Activated T-cell treated with anti-CD3 and anti-CD28 coated beads for 24 hours (primary cell): ENCODE measurements around the gene HEPACAM2.

Experiments
- DNase-seq: peaks from one replicate; pipeline ENCODE4 v3.0.0-alpha.2; 2020; ENCODE audit warnings: low read depth

The HEPACAM2 gene

DNA sequence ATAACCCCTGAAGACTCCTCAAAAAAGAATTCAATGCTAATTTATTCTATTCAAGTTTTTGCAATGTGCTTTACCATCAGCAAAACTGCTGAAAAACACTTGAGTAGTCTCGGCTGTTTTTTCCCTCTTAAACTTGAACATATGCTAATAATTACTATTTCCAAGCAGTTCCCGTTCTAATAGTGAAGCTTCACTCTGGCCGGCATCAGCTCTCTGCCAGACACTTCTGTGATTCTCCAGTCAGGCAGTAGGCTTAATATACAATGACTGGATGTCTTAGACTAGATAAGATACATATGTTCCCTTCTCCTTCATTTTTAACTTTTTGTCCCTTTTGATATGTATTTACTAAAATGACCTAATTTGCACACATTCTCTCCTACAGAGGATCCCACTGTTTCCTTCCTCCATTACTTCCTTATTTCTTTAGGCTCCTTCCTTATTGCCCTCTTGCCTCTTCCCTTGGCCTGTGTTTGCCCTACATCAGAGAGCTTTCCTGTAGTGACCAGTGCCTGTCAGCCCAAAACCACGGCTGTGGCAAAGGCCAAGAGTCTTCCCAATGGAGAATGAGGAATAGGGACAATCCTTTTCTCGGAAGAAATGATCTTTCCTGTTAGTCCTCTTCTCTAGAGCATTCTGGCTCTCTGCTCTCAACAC, 23.5 kb downstream of the HEPACAM2 start:
- no peak for DNase-seq

DNA sequence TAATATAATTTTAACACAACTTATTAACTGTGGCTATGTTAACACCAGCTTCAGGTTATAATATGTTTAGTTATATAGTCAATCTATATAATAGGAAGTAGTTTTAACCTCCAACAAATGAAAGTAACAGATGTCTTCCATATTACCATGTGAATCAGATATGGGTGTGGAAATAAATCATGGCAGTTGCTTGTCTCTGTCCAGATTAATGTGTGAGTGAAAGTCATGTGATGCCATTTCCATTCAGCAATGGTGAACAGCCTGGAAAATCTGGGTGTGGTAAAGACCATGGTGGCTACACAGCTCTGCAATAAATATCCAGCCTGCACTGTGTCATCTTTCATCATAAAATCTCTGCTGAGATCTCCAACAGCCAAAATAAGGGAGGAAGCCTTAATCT, 27.8 kb downstream of the HEPACAM2 start:
- DNase-seq = no peak

DNA sequence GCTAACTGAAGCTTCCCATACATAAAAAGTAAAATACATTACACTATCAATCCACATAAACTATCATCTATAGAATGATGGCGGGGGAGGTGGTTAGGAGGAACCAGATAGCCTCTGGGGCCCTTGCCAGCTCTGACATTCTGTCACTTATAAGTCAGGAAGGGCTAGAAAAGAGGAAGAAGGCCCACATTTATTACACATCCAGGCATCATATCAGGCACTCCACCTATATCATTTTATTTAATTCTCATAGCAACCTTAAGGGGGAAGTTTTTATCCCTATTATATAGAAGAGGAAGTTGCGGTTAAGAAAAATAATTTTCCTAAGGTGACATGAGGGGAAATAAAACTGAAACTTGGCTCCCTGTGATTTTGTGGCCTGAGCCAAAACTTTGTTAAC, 29.9 kb downstream of the HEPACAM2 start:
- no peak for DNase-seq

DNA sequence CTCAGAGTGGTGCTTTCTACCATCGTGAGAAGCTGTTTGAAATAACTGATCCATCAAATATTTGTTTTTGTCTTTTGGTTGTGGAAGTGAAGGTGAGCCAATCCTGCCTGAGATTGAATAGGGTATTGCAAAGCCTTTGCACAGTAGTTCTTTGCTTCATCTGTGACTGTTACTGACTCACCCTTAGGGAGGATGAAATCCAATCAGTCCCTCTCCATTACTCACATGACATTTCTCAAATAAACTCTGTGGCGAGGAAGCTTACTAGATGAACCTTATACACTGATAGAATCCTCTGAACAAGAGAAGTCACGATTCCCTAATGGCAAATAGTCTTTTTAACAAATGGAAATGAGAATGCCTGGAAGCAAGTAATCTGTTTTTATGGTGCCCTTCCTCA, 31.9 kb downstream of the HEPACAM2 start:
- DNase-seq = no peak

DNA sequence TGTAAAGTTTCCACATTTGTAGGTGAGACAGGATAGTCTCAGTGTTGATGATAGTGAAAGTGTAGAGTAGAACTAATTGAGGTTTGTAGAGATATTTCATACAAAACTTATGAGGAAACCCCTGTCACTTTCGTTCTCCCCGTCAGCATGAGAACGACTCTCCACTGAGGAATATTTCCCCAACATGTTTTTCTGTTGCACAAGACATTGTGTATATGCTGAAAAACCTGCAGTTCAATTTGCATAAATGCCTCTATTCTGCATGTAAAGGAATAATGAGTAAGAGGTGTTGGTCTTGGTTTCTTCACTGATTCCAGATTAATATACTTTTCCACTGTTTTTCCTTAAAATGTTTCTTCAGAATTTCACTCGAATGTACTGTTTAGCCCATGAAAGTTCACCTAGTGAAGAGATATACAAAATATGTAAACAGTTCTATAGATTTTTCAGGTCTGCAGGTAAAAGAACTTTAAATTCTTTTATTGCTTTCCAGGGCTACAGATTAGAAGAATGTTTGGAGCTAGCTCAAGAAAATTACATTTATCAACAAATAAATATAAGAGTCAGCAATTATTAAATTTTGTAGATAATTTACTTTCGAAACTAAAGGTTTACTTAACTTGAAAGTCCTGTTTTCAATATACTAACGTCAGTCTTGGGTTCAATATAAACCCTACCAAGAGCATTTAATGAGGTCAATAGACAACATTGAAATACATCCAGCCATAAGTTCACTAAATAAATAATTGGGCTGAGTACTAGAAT, 37.2 kb downstream of the HEPACAM2 start:
- no peak for DNase-seq

DNA sequence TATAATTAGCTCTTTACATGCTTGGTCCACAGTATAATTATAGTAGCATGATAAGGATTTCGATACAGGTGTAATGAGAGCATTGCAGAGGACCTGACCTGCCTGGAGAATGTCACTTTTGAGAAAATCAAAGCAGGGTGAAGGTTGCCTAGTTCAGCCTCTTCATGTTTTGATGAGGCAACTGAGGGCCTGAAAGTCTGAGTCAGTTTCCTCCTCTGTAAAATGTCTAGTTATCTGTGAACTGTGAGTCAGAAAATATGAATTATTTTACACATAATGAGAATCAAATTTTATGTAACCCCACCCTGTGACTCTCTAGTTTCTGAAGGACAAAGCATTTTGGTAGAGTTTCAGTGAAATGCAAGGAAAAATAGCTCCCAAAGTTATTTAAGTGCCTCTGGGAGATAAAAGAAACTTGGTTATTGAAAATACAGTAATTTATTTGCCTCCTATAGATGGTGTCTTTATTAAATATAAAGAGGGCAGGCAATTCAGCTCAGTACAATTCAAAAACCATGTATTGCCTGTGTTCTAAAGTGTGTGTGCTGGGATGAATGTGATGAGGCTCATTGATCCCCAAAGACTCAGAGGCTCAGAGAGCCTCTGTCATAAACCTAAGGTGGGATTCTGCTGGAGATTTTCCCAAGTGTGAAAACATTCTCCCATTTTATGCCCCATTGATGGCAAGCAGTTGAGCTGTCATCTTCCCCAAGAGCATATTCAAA, 40.8 kb downstream of the HEPACAM2 start:
- no peak for DNase-seq

DNA sequence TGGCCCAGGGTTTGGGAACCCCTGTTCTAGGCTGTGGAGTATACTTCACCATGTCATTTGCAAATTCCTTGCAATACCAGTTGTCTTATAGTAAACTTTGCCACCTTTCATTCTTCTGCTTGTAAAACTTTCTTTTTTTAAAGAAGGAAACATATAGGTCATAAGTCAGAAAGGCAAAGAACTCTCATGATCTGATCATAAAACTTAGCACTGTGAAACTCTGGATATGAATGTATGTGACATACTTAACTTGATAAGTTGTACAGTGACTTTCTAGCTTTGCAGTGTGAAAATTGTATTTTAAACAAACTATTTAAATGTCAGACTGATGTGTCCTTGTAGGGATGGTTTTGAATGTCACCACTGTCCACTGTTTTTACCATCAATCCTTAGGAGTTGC, 47.1 kb downstream of the HEPACAM2 start:
- DNase-seq = no peak

DNA sequence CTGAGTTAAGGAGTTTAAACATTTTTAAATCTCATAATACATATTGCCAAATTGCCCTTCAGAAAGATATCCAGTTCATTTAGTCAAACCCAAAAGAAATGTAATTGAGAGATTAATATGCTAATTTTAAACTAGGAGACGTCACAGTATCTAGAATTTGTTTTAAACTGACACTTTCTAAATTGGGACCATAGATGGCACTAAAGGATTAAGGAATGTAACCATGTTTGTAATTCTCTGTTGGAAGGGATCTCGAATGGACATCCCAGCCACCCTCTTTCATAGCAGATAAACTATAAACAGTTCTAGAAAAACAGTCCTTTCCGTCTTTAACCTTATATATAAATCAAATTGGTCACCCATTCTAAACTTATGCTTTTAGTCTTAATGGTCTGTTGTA, 48.1 kb downstream of the HEPACAM2 start:
- DNase-seq = no peak

DNA sequence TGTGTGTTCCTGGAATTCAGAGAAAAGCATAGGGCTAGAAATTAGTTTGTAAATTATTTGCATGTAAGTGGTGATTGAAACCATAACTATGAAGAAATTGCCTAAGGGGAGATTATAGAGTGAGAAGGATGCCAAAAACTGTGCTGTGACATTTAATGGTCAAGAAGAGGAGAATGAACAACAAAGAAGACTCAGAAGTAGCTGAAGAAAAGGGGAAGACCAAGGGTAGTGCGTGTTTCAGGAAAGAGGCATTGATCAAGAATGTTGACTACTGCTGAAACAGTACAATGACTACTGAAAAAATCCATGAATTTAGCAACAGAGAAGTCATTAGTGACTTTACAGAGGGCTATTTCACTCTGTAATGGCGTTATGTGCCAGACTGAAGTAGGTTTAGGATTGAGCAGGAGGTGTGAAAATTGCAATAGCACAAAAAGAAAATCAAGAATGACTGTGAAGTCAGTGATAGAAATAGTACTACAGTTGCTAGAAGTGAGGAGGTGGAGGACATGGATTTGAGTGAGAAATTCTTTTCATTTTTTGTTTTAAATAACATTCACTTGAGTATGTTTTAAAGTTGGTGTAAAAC, 49.2 kb downstream of the HEPACAM2 start:
- no peak for DNase-seq

DNA sequence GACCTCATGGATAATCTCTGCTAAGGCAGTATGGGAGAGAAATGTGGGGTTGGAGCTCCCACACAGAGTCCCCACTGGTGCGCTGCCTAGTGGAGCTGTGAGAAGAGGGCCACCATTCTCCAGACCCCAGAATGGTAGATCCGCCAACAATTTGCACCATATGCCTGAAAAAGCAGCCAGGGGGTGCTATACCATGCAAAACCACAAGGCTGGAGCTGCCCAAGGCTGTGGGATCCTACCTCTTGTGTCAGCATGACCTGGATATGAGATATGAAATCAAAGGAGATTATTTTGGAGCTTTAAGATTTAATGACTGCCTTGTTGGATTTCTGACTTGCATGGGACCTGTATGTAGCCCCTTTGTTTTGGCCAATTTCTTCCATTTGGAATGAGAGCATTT, 51.0 kb downstream of the HEPACAM2 start:
- no peak for DNase-seq

DNA sequence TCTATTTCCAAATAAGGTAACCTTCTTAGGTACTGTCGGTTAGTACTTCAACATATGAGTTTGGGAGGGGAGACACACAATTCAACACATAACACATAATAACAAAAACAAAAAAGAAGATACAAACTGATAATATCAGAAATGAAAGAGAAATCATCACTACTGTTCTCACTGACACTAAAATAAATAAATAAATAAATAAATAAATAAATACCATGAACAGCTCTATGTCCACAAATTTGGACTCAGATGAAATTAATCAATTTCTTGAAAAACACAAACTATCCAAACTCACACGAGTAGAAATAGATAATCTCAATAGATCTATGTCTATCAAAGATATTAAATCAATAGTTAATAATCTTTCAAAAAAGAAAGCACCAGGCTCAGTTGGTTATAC, 53.6 kb downstream of the HEPACAM2 start:
- no peak for DNase-seq

DNA sequence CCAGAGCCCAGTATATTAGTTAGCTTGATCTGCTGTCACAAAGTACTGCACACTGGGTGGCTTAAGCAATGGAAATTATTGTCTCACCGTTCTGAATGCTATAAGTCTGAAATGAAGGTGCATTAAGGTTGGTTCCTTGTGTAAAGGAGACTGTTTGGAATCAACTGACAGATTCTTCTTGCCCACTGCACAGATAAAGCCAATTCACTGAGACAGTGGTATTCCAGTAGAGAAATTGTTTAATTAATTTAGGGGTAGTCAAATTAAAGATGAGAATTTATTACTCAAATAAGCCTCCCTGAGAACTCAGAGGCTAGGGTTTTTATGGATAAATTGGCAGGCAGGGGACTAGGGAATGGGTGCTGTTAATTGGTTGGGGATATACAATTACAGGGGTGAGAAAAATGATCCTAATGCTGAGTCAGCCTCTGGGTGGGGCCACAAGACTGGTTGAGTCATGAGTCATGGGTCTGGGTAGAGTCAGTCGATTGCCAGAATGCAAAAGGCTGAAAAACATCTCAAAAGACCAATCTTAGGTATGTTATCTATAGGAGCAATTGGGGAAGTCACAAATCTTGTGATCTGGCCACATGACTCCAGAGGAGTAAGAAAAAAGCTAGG, 54.6 kb downstream of the HEPACAM2 start:
- no peak for DNase-seq

DNA sequence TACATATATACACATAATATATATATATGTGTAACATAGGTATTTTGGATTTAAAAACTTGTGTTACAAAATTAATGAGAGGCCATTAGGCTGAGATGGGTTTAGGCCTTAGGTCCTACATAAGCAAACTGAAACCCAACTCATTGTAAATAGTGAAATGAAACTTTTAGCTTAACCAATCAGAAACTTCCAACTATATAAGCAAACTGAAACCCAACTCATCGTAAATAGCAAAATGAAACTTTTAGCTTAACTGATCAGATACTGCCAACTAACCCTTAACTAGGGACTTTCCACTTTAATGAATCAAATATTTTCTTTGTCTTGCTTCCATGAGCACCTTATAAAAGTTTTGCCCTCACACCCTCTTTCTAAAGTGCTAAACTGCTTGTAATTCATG, 60.8 kb downstream of the HEPACAM2 start:
- no peak for DNase-seq

DNA sequence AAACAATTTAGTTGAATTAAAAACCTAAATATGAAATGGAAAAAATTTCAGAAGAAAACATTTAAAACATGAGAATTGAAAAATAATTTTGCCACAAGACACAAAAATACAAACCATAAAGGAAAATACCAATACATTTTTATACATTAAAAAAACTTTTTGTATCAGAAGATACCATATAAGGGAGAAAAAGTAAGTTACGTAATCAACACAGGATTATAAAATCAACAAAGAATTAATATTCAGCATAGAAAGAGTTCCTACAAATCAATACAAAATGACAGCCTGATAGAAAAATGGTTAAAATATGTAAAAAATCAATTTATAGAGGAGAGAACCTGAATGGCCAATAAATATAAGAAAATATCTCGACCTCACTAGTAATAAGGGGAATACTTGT, 61.5 kb downstream of the HEPACAM2 start:
- DNase-seq = no peak

DNA sequence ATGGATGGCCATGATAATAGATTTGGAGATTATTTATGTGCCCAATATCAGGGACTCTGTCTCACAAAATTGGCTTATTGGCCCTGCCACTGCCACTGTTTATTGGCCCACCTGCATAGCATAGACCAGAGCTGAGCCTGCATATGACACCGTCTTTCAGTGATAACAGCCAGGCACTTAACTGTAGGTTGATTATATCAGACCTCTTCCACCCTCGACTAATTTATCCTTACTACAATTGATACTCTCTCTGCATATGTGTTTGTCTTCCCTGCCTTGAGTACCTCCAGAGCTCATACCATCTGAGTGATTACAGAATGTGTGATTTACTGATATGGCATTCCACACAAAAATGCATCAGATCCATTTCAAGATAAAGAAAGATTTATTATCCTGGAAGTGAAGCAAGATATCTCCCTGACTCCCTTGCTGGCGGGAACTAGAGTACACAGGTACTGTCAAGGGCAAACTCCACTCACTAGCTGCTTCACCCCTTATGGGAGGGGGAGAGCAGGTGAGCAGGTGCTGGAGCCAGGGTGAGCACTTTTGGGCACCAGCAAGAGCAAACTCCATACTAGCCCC, 65.0 kb downstream of the HEPACAM2 start:
- no peak for DNase-seq

DNA sequence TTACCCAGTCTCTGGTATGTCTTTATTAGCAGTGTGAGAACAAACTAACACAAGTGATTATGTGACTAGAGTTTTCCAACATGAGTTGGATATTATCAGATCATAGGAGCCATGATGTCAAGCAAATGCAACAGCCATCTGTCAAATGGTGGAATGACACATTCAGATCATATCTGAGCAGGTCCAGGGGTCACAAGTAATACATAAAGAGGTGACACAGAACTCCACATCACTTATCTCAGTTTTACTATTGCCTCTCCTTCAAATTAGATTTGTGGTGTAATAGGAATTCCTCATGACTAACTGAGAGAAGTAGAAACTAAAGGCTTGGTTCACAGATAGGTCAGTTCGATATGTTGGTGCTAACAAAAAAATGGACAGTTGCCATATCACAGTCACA, 65.9 kb downstream of the HEPACAM2 start:
- DNase-seq = no peak

DNA sequence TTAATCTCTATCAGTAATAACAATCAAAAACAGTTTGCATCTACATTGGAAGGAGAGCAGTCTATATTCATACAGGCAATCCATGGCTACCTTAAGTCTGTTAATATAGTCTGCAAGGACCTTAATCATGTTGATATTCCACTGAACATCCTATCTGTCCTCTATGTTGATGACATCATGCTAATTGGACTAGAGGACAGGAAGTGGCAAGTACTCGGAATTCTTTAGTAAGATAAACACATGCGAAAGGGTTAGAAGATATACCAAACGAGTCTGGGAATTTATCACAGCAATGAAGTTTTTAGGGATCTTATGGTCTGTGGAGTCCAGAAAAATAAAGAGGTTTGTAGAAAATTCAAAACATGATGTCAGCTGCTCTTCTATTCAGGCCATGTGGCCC, 66.8 kb downstream of the HEPACAM2 start:
- DNase-seq = no peak

DNA sequence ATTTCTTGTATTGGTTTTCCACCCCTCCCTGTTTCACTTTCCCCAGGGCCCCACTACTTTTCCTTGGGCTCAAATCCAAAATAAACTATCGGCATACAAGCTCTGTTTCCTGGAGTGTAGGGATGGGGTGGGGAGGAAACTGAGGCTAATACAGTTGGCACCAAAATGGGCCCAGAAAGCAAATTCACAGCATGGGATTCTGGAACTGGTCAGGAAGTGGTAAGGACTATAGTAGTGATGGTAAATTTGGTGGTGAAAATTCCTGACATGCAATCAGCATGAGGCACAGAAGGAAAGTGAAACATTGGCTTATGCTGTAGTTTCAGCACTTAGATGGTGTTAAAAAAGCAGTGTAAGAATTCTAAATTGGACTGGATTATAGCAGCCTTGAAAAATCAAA, 69.4 kb downstream of the HEPACAM2 start:
- DNase-seq = no peak

DNA sequence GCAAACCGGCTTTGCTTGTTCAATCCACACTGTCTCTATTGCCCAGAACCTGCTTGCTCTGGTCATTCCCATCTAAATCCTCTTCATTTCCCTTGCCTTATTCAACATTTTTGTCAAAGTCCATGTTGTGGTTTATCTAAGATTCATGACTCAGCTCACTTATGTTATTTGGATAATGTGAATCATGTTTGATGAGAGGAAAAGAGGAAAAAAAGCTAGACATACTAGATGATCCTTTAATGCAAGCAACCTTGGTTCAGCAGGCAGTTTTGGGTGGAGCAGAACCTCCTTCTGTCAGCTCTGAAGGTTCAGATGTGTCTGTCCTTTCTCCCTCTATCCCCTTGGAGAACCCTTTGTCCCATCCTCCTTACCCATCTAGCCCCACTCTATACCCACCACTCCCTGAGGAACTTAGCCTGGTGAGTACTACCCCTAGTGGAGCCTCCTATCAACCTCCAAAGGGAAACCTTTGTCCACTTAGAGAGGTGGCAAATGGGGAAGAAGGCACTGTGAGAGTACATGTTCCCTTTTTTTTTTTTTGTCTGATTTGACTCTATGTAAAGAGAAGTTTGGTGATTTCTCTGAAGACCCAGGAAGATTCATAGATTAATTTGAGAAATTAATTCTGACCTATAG, 76.0 kb downstream of the HEPACAM2 start:
- no peak for DNase-seq

DNA sequence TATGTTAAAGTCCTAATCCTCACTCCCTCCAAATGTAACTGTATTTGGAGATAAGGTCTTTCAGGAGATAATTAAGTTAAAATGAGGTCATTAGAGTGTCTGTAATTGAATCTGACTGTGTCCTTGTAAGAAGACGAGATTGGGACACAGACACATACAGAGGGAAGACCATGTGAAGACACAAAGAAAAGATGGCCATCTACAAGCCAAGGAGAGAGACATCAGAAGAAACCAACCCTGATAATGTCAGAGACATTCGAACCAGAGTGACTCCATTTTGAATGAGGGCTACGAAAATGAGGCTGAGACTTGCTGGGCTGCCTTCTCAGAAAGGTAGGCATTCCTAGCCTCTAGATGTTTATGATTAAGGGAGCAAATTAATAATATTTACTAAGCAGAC, 77.5 kb downstream of the HEPACAM2 start:
- DNase-seq = no peak

DNA sequence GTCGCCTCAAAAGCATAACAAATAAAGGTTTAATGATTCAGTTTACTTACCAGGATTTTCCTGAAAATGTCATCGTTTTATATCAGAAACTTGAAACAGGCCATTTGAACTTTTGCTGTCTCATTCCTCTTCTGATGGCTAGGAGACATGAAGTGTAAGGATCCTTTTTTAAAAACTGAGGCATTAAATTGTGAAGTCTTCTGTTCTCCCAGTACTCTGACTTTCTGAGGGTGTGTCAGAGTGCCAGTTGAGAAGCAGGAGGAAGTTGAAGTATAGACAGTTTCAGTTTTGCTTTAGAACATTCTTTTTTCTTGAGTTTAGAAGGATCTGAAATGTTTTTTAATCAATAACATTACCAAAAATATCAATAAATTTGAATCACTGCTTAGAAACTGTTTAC, 78.1 kb downstream of the HEPACAM2 start, which contains the start of gene SAMD9L:
TSS of gene SAMD9L (minus strand) at position 242 of the 400 bp plus-strand sequence. CDS start 12,414 bp downstream, outside the sequence.
- no peak for DNase-seq
